HepG2 (cell line): Measurements from ENCODE around the gene ATP23. TPM values are rescaled to one million over a fixed set of nuclear protein-coding genes. Genes with fewer than 3 reads are reported as not detected.

Experiments used
- BCL6 ChIP-seq: IDR thresholded peaks from 2 replicates; pipeline ENCODE4 v1.6.1; 2016; ENCODE audit warnings: missing genetic modification reagents, missing compliant biosample characterization
- GABPB1 ChIP-seq: IDR thresholded peaks from 2 replicates; pipeline ENCODE4 v1.6.1; 2016; ENCODE audit warnings: mild to moderate bottlenecking, missing genetic modification reagents, moderate library complexity, missing compliant biosample characterization
- GATAD2A ChIP-seq: IDR thresholded peaks from 2 replicates; pipeline ENCODE4 v1.6.1; 2016
- HNF1B ChIP-seq: sonication (generic); formaldehyde crosslinking; IDR thresholded peaks from 2 replicates; pipeline ENCODE4 v1.5.1; 2020; ENCODE audit warnings: mild to moderate bottlenecking, moderate library complexity, missing genetic modification reagents
- KDM6A ChIP-seq: IDR thresholded peaks from 2 replicates; pipeline ENCODE4 v1.6.1; 2016; ENCODE audit warnings: low read depth
- PATZ1 ChIP-seq: sonication (generic); formaldehyde crosslinking; IDR thresholded peaks from 2 replicates; pipeline ENCODE4 v1.4.0; 2020; ENCODE audit warnings: missing genetic modification reagents
- PAXIP1 ChIP-seq: sonication (generic); formaldehyde crosslinking; conservative IDR thresholded peaks from 2 replicates; pipeline ENCODE4 v1.4.0; 2020; ENCODE audit warnings: mild to moderate bottlenecking, missing genetic modification reagents, moderate library complexity
- REPIN1 ChIP-seq: sonication (generic); formaldehyde crosslinking; IDR thresholded peaks from 2 replicates; pipeline ENCODE4 v1.8.0; 2022; ENCODE audit warnings: missing genetic modification reagents, low read depth, mild to moderate bottlenecking, borderline replicate concordance
- SALL2 ChIP-seq: sonication (generic); formaldehyde crosslinking; IDR thresholded peaks from 2 replicates; pipeline ENCODE4 v1.8.1; 2023; ENCODE audit warnings: mild to moderate bottlenecking, missing genetic modification reagents, inconsistent platforms
- SOX13 ChIP-seq, 3 experiments: fragments of 450-650 bp in 1 of 3; sonication (generic) in 1 of 3; formaldehyde crosslinking in 1 of 3; IDR thresholded peaks in 2 of 3; conservative IDR thresholded peaks in 1 of 3; 2 replicates each; pipeline versions ENCODE4 v1.5.0 to v1.6.1; 2016 to 2020; ENCODE audit warnings: antibody characterized with exemption in 1 of 3, mild to moderate bottlenecking in 1 of 3, missing compliant biosample characterization in 1 of 3, missing genetic modification reagents in 1 of 3, moderate library complexity in 1 of 3
- SOX6 ChIP-seq, 2 experiments: fragments of 450-650 bp in 1 of 2; sonication (generic) in 1 of 2; formaldehyde crosslinking in 1 of 2; IDR thresholded peaks; 2 replicates each; pipeline versions ENCODE4 v1.4.0 to v1.6.1; 2017 to 2020; ENCODE audit warnings: antibody characterized with exemption in 1 of 2, mild to moderate bottlenecking in 1 of 2, missing genetic modification reagents in 1 of 2
- ZFP91 ChIP-seq: sonication (generic); formaldehyde crosslinking; IDR thresholded peaks from 2 replicates; pipeline ENCODE4 v1.9.0; 2022; ENCODE audit warnings: missing genetic modification reagents, mild to moderate bottlenecking, borderline replicate concordance
- ZFX ChIP-seq: sonication (generic); formaldehyde crosslinking; IDR thresholded peaks from 2 replicates; pipeline ENCODE4 v1.4.0; 2020; ENCODE audit warnings: mild to moderate bottlenecking, low read depth, missing genetic modification reagents, moderate library complexity
- ZNF367 ChIP-seq: sonication (generic); formaldehyde crosslinking; IDR thresholded peaks from 2 replicates; pipeline ENCODE4 v1.4.0; 2020; ENCODE audit warnings: missing genetic modification reagents, borderline replicate concordance
- ZNF501 ChIP-seq: sonication (generic); formaldehyde crosslinking; IDR thresholded peaks from 2 replicates; pipeline ENCODE4 v1.5.1; 2020; ENCODE audit warnings: mild to moderate bottlenecking, moderate library complexity, missing genetic modification reagents
- ZNF788 ChIP-seq: sonication (generic); formaldehyde crosslinking; IDR thresholded peaks from 2 replicates; pipeline ENCODE4 v1.5.0; 2020; ENCODE audit warnings: mild to moderate bottlenecking, missing genetic modification reagents, borderline replicate concordance
- polyA plus RNA-seq, 8 experiments: library from polyadenylated mRNA; depleted of rRNA in 3 of 8; stranded (reverse) in 7 of 8; unstranded in 1 of 8; fragments of >200 nt; fragmentation: Illumina TruSeq in 4 of 8; extraction: Trizol in 4 of 8; gene quantifications; 2 replicates each; pipeline versions ENCODE4 v1.2.1 to v1.2.3, GENCODE V29; 2011 to 2016; ENCODE audit warnings: low read depth in 4 of 8, missing spikeins in 1 of 8, mixed read lengths in 1 of 8; ENCODE audit not compliant: insufficient read depth in 1 of 8
- total RNA-seq, 5 experiments: library from RNA; depleted of rRNA; stranded (reverse); fragments of >200 nt; fragmentation: Illumina TruSeq; extraction: Trizol; gene quantifications; 2 replicates each; pipeline ENCODE4 v1.2.3, GENCODE V29; 2016; ENCODE audit warnings: low read depth in 1 of 5

ATP23 gene
- total and polyA plus RNA-seq, 2 of the 13 experiments (the other 11 are each of a cell fraction or from before 2014, with no cell fraction given): 12.1 to 14.7 TPM

- peak; percentile 59; the same call in 1 of the 2 replicates for TF ChIP-seq KDM6A (CRISPR knock-in tag)
- peak; percentile 43; the same call in 1 of the 2 replicates for TF ChIP-seq ZFX (CRISPR knock-in tag)
- no peak for TF ChIP-seq REPIN1
- 0 out of 2 replicates have a peak, but pooled peaks have one; percentile 23 for TF ChIP-seq BCL6 (CRISPR knock-in tag)
- TF ChIP-seq ZNF501 (CRISPR knock-in tag): 0 out of 2 replicates have a peak, but pooled peaks have one; percentile 49
- no peak for TF ChIP-seq SOX6 (IDR thresholded peaks at IDR 0.05)
- TF ChIP-seq SOX6 (CRISPR knock-in tag; IDR thresholded peaks at IDR 0.05): 0 out of 2 replicates have a peak, but pooled peaks have one; percentile 21
- TF ChIP-seq GATAD2A (CRISPR knock-in tag): peak; percentile 47; the same call in 1 of the 2 replicates
- peak; percentile 62; the same call in 1 of the 2 replicates for TF ChIP-seq HNF1B (CRISPR knock-in tag)
- no peak for TF ChIP-seq ZNF367 (CRISPR knock-in tag)
- peak; percentile 28; the same call in 1 of the 2 replicates for TF ChIP-seq ZFP91
- TF ChIP-seq PAXIP1 (CRISPR knock-in tag): peak; percentile 50
- no peak for TF ChIP-seq SALL2 (CRISPR knock-in tag)
- 0 out of 2 replicates have a peak, but pooled peaks have one; percentile 25 for TF ChIP-seq PATZ1 (CRISPR knock-in tag)
- TF ChIP-seq ZNF788: peak; percentile 46; the same call in 1 of the 2 replicates
- 0 out of 2 replicates have a peak, but pooled peaks have one; percentile 17 for TF ChIP-seq GABPB1 (CRISPR knock-in tag)
- TF ChIP-seq SOX13 (IDR thresholded peaks at IDR 0.05): 0 out of 2 replicates have a peak, but pooled peaks have one; percentile 11
- no peak for TF ChIP-seq SOX13 (CRISPR knock-in tag; conservative IDR thresholded peaks at IDR 0.05 in 1 of 2, IDR thresholded peaks at IDR 0.05 in 1 of 2)
These were observed 47.7 kb upstream of the ATP23 start (continued) for GRCh38 chr12:57893431-57894353.
